ENCODE results near the gene EIPR1.

- TF ChIP-seq SUZ12 (IDR thresholded peaks at IDR 0.05; ENCODE audit: extremely low read depth, insufficient read depth, insufficient read length): no peak
- no peak for TF ChIP-seq YY1 (IDR thresholded peaks at IDR 0.05; ENCODE audit: insufficient read depth, insufficient read length)
Observed at GRCh38 chr2:3287896-3288295, 89.7 kb downstream of the EIPR1 start.
